Thymus (tissue), 11 donors: ENCODE results near the gene JAKMIP1. TPM values are rescaled to one million over a fixed set of nuclear protein-coding genes. Genes with fewer than 3 reads are reported as not detected.

Experiments used
- DNase-seq, 9 donors: peaks; one replicate each; pipeline ENCODE4 v3.0.0-alpha.2; 2013; ENCODE audit warnings: low spot score in 9 of 9, low read depth in 6 of 9, missing footprints in 1 of 9
- H3K27ac ChIP-seq, 2 donors: one replicate each; pipeline ENCODE4 v1.5.1; 2013; ENCODE audit warnings: control low read depth in 1 of 2, low read depth in 1 of 2, low read length in 1 of 2, mild to moderate bottlenecking in 1 of 2, moderate library complexity in 1 of 2
- H3K27me3 ChIP-seq, 2 donors: one replicate each; pipeline ENCODE4 v1.5.1; 2013; ENCODE audit warnings: low read length in 1 of 2; ENCODE audit not compliant: control insufficient read depth in 2 of 2, insufficient read depth in 1 of 2
- H3K36me3 ChIP-seq, 2 donors: one replicate each; pipeline ENCODE4 v1.5.1; 2013; ENCODE audit warnings: low read length in 1 of 2, mild to moderate bottlenecking in 1 of 2, moderate library complexity in 1 of 2; ENCODE audit not compliant: control insufficient read depth in 2 of 2, insufficient read depth in 2 of 2
- H3K4me1 ChIP-seq, 2 donors: one replicate each; pipeline ENCODE4 v1.5.1; 2013; ENCODE audit warnings: low read length in 2 of 2; ENCODE audit not compliant: control insufficient read depth in 2 of 2, insufficient read depth in 2 of 2
- H3K4me3 ChIP-seq, 2 donors: one replicate each; pipeline ENCODE4 v1.5.1; 2013; ENCODE audit warnings: low read length in 2 of 2, control low read depth in 1 of 2, mild to moderate bottlenecking in 1 of 2
- H3K9me3 ChIP-seq, 2 donors: one replicate each; pipeline ENCODE4 v1.5.1; 2013; ENCODE audit warnings: low read length in 1 of 2, mild to moderate bottlenecking in 1 of 2; ENCODE audit not compliant: control insufficient read depth in 2 of 2, insufficient read depth in 1 of 2
- WGBS: extraction: QIAGEN DNeasy Blood & Tissue Kit; methylation state at CpG from one replicate; pipeline ENCODE4 v1.1.7; 2013; 5-methylcytosine and 5-hydroxymethylcytosine counted together
- polyA plus RNA-seq: library from polyadenylated mRNA; stranded (reverse); fragments of 200-250 nt; gene quantifications from one replicate; pipeline ENCODE4 v1.2.3, GENCODE V29; 2013
- total RNA-seq: library from RNA; stranded (reverse); fragments of 120-200 nt; gene quantifications from one replicate; pipeline ENCODE4 v1.2.4, GENCODE V29; 2013
- donor health status: healthy.

The JAKMIP1 gene
- total and polyA plus RNA-seq, 2 donors, result 0.19 to 1.5 TPM

DNA sequence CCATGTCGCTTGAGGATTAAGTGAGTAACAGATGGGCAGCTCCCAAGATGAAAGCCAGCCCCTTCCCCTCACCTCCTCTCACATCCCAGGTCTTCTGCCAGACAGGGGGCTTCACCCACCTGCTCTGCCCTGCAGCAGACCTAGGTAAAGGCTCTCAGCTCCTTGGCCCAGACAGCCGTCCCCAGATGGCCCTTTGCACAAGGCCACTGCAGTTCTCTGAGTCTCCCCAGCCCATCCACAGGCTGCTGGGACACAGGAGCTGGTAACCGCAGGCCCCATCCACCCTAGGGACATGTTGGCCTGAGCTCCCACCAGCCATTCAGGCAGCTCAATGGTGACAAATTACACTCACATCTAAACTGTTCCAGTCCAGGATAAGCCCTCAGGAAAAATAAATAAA lies 197.4 kb downstream of the JAKMIP1 start:
- WGBS, result 77% methylated on average over 3 of the region's 3 CpGs
- no peaks in the 10 kb centered on the region for H3K4me1 ChIP-seq
- peaks cover 0 to 7% of the 10 kb centered on the region in 2 donors for H3K9me3 ChIP-seq
- DNase-seq, result no peak
- no peak overlapping the region for H3K27ac ChIP-seq
- H3K27me3 ChIP-seq, result peaks cover 0 to 4% of the 10 kb centered on the region in 2 donors
- H3K4me3 ChIP-seq, result no peak overlapping the region
- no peaks in the 10 kb centered on the region for H3K36me3 ChIP-seq

DNA sequence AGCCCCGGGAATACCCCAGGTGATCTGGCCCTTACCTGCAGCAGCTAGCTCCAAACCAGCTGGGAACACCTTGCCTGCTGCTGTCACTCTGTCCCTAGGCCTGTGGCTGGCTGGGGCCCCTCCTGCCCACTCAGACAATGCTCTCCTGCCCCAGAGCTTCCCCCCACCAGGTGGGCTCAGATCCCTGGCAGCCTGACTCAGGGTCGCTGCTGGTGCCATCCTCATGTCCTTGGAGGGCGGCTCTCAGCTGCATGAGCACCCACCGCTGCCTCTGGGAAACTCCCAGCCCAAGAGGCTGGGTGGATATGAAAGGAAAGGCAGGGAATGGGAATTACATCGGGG lies 197.9 kb downstream of the JAKMIP1 start:
- Histone ChIP-seq H3K9me3 (peaks cover 0 to 7% of the 10 kb centered on the region in 2 donors), H3K4me1 (no peaks in the 10 kb centered on the region), H3K27me3 (peaks cover 0 to 2% of the 10 kb centered on the region in 2 donors), H3K4me3 (no peak overlapping the region), H3K36me3 (no peaks in the 10 kb centered on the region), H3K27ac (no peak overlapping the region)
- WGBS, result 92% methylated on average over 5 of the region's 5 CpGs
- no peak for DNase-seq

DNA sequence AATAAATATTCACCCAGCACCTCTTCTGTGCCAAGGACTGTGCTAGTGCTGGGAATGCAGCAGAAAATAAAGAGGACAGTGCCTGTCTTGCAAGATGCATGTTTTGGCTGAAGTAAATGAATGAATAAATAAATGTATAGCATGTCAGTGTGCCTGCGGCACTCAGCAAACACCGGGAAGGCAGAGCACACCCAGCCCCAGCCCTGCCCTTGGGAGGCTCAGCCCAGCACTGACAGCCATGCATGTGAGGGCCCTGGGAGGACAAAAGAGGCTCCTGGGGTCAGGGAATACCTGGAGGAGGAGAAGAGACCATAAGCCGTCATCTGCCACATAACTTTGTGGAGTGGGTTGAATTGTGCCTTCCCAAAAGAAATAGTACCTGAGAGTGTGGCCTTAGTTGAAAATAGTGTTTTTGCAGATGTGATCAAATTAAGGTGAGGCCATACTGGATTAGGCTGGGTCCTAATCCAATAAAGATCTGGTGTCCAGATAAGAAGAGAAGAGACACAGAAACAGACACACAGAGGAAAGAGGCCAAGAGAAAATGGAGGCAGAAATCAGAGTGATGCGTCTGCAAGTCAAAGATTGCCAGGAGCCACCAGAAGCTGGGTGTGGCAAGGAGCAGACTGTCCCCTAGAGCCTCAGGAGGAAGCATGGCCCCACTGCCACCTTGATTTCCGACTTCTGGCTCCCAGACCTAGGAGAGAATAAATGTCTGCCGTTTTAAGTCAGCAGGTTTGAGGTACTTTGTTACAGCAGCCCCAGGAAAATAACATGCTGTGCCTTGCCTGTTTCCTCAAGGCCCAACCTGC lies 198.5 kb downstream of the JAKMIP1 start:
- H3K4me3 ChIP-seq, result no peak overlapping the region
- no peak for DNase-seq
- peaks cover 0 to 7% of the 10 kb centered on the region in 2 donors for H3K9me3 ChIP-seq
- no peaks in the 10 kb centered on the region for H3K36me3 ChIP-seq
- 82% methylated on average over 6 of the region's 6 CpGs for WGBS
- H3K27ac ChIP-seq, result no peak overlapping the region
- no peaks in the 10 kb centered on the region for H3K4me1 ChIP-seq
- no peaks in the 10 kb centered on the region for H3K27me3 ChIP-seq

GRCh38 chr4:5999830-6000365 lies 200.5 kb downstream of the JAKMIP1 start:
- Histone ChIP-seq H3K27ac (no peak overlapping the region), H3K4me1 (peaks cover 0 to 2% of the 10 kb centered on the region in 2 donors), H3K36me3 (no peaks in the 10 kb centered on the region), H3K4me3 (no peak overlapping the region), H3K9me3 (peaks cover 0 to under 1% of the 10 kb centered on the region in 2 donors), H3K27me3 (peaks cover 0 to 2% of the 10 kb centered on the region in 2 donors)
- DNase-seq, result no peak
- WGBS, result 96% methylated on average over 9 of the region's 9 CpGs

DNA sequence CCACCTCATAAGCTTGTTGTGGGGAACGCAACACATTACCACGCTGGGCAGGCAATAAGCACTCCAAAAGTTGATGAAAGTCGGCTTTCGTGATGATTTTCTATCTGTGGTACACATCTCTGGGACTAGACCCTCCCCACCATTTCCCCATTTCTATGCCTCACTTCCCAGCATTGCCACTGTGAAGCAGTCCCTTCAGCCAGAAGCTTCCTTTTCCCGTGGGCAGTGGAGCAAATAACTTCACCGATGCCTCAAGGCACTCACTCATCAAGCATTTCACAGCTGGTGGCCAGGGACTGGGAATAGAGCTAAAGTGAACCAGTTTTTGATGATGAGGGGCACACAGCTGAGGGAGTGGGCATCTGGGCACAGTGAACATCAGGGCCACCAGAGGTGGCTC lies 201.0 kb downstream of the JAKMIP1 start:
- 86% methylated on average over 6 of the region's 6 CpGs for WGBS
- Histone ChIP-seq H3K4me1 (peaks cover 0 to 2% of the 10 kb centered on the region in 2 donors), H3K9me3 (no peaks in the 10 kb centered on the region), H3K27ac (no peak overlapping the region), H3K4me3 (no peak overlapping the region), H3K27me3 (peaks cover 0 to 2% of the 10 kb centered on the region in 2 donors), H3K36me3 (no peaks in the 10 kb centered on the region)
- DNase-seq, result no peak

- peak in 7 of 9 donors; percentile 6 to 37 (median 22) for DNase-seq
- no peak overlapping the region for H3K27ac ChIP-seq
- WGBS, result 6% methylated on average over 9 of the region's 9 CpGs
These were observed 201.9 kb downstream of the JAKMIP1 start for GRCh38 chr4:5998333-5998936.

GRCh38 chr4:5996641-5997040 lies 203.7 kb downstream of the JAKMIP1 start:
- Histone ChIP-seq H3K36me3 (no peaks in the 10 kb centered on the region), H3K4me3 (no peak overlapping the region), H3K9me3 (no peaks in the 10 kb centered on the region), H3K27me3 (peaks cover 0 to 2% of the 10 kb centered on the region in 2 donors), H3K4me1 (peaks cover 0 to 2% of the 10 kb centered on the region in 2 donors), H3K27ac (peak overlapping the region in 1 of 2 donors; percentile 7)
- no peak for DNase-seq
- WGBS, result 80% methylated on average over 4 of the region's 4 CpGs

More at GRCh38 chr4:5998333-5998936, 201.9 kb downstream of the JAKMIP1 start:
- H3K9me3 ChIP-seq, result no peaks in the 10 kb centered on the region
- H3K27me3 ChIP-seq, result peaks cover 0 to 2% of the 10 kb centered on the region in 2 donors
- H3K4me1 ChIP-seq, result peaks cover 0 to 2% of the 10 kb centered on the region in 2 donors
- no peaks in the 10 kb centered on the region for H3K36me3 ChIP-seq
- H3K4me3 ChIP-seq, result no peak overlapping the region

DNA sequence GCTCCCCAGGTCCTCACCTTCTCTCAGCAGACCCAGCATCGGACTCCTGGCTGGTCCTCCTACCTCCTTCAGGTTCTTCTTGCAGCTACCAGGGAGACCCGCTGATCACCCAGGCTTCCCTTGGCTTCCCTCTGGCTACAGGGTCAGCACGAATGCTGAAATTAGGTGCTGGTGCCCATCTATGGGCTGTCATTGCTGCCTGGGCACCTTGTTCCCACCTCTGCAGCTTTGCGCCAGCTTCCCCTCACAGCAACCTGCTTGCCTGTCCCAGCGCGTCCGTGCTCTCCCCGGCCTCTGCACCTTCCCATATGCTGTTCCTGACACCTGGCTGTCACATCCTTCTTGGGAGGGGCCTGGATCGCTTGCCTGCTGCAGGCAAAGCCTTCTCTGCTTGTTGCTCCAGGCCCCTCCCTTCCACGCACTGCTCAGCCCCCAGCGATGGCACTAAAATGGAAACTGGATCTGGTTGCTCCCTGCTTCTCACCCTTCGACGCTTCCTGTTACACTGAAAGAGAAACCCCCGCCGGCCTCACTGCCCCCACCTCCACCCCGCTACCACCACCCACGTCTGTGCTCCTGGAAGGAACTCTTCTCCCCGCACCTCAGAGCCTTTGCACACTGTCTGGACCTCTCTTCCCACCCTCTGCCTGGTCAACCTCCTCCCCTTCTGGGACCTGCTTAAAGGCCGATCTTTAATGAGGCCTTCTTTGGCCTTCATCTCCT lies 204.3 kb downstream of the JAKMIP1 start:
- Histone ChIP-seq H3K4me1 (peaks cover 0 to 2% of the 10 kb centered on the region in 2 donors), H3K4me3 (no peak overlapping the region), H3K27me3 (peaks cover 0 to 2% of the 10 kb centered on the region in 2 donors), H3K9me3 (no peaks in the 10 kb centered on the region), H3K36me3 (no peaks in the 10 kb centered on the region), H3K27ac (peak overlapping the region in 1 of 2 donors; percentile 7)
- peak in 1 of 9 donors; percentile 3 for DNase-seq
- WGBS, result 56% methylated on average over 19 of the region's 19 CpGs
